Liver (tissue), 9 donors: Measurements from ENCODE around the gene EBF4. TPM values are rescaled to one million over a fixed set of nuclear protein-coding genes. Genes with fewer than 3 reads are reported as not detected.

Experiments
- DNase-seq: peaks from one replicate; pipeline ENCODE4 v3.0.0-alpha.2; 2017; ENCODE audit warnings: low spot score
- H3K27ac ChIP-seq, 2 donors: one replicate each; pipeline ENCODE4 v1.7.0; 2013; ENCODE audit warnings: inconsistent platforms in 2 of 2, low read length in 2 of 2, control low read depth in 1 of 2, low read depth in 1 of 2, mild to moderate bottlenecking in 1 of 2
- H3K27me3 ChIP-seq, 4 donors: one replicate each; pipeline versions ENCODE4 v1.6.1 to v1.7.0; 2013; ENCODE audit warnings: low read length in 3 of 4, inconsistent platforms in 1 of 4, mild to moderate bottlenecking in 1 of 4, moderate library complexity in 1 of 4; ENCODE audit not compliant: control insufficient read depth in 4 of 4, insufficient read depth in 4 of 4
- H3K36me3 ChIP-seq, 4 donors: one replicate each; pipeline versions ENCODE4 v1.6.1 to v1.7.0; 2013; ENCODE audit warnings: low read length in 3 of 4, mild to moderate bottlenecking in 3 of 4, low read depth in 1 of 4, moderate library complexity in 1 of 4; ENCODE audit not compliant: control insufficient read depth in 4 of 4, insufficient read depth in 3 of 4
- H3K4me1 ChIP-seq, 4 donors: one replicate each; pipeline versions ENCODE4 v1.6.1 to v1.7.0; 2013; ENCODE audit warnings: low read length in 3 of 4, mild to moderate bottlenecking in 3 of 4, moderate library complexity in 1 of 4; ENCODE audit not compliant: control insufficient read depth in 4 of 4, insufficient read depth in 4 of 4
- H3K4me3 ChIP-seq, 3 donors: one replicate each; pipeline versions ENCODE4 v1.6.1 to v1.7.0; 2013; ENCODE audit warnings: low read length in 3 of 3, control low read depth in 1 of 3, low read depth in 1 of 3, mild to moderate bottlenecking in 1 of 3
- H3K9ac ChIP-seq, 2 donors: one replicate each; pipeline ENCODE4 v1.7.0; 2013; ENCODE audit warnings: low read length in 2 of 2, mild to moderate bottlenecking in 2 of 2, moderate library complexity in 2 of 2, control low read depth in 1 of 2, low read depth in 1 of 2
- H3K9me3 ChIP-seq, 4 donors: one replicate each; pipeline versions ENCODE4 v1.6.1 to v1.7.0; 2013; ENCODE audit warnings: low read length in 3 of 4; ENCODE audit not compliant: control insufficient read depth in 4 of 4
- EGR1 ChIP-seq, 2 donors: IDR thresholded peaks; 2 replicates each; pipeline ENCODE4 v1.6.1; 2016 to 2018; ENCODE audit warnings: antibody characterized with exemption in 2 of 2, low read depth in 2 of 2
- FOXA1 ChIP-seq: IDR thresholded peaks from 2 replicates; pipeline ENCODE4 v1.6.1; 2016; ENCODE audit warnings: antibody characterized with exemption
- FOXA2 ChIP-seq: IDR thresholded peaks from 2 replicates; pipeline ENCODE4 v1.6.1; 2016; ENCODE audit warnings: antibody characterized with exemption
- GABPA ChIP-seq, 2 donors: IDR thresholded peaks in 1 of 2; conservative IDR thresholded peaks in 1 of 2; 2 replicates each; pipeline ENCODE4 v1.6.1; 2016; ENCODE audit warnings: antibody characterized with exemption in 2 of 2, mild to moderate bottlenecking in 1 of 2, moderate library complexity in 1 of 2
- HNF4A ChIP-seq, 2 donors: conservative IDR thresholded peaks; 2 replicates each; pipeline ENCODE4 v1.6.1; 2016; ENCODE audit warnings: antibody characterized with exemption in 2 of 2, mild to moderate bottlenecking in 2 of 2
- HNF4G ChIP-seq: IDR thresholded peaks from 2 replicates; pipeline ENCODE4 v1.6.1; 2016; ENCODE audit warnings: antibody characterized with exemption
- JUND ChIP-seq, 2 donors: IDR thresholded peaks; 2 replicates each; pipeline ENCODE4 v1.6.1; 2016; ENCODE audit warnings: antibody characterized with exemption in 2 of 2
- NR2F2 ChIP-seq: IDR thresholded peaks from 2 replicates; pipeline ENCODE4 v1.6.1; 2016; ENCODE audit warnings: antibody characterized with exemption
- RAD21 ChIP-seq, 2 donors: IDR thresholded peaks; 2 replicates each; pipeline ENCODE4 v1.6.1; 2016; ENCODE audit warnings: antibody characterized with exemption in 2 of 2, mild to moderate bottlenecking in 2 of 2
- RXRA ChIP-seq, 2 donors: IDR thresholded peaks; 2 replicates each; pipeline ENCODE4 v1.6.1; 2017 to 2018; ENCODE audit warnings: antibody characterized with exemption in 2 of 2, mild to moderate bottlenecking in 1 of 2
- SP1 ChIP-seq: IDR thresholded peaks from 2 replicates; pipeline ENCODE4 v1.6.1; 2018; ENCODE audit warnings: antibody characterized with exemption, mild to moderate bottlenecking
- TAF1 ChIP-seq: conservative IDR thresholded peaks from 2 replicates; pipeline ENCODE4 v1.6.1; 2016; ENCODE audit warnings: antibody characterized with exemption, mild to moderate bottlenecking
- YY1 ChIP-seq: IDR thresholded peaks from 2 replicates; pipeline ENCODE4 v1.6.1; 2016; ENCODE audit warnings: antibody characterized with exemption, mild to moderate bottlenecking
- WGBS: extraction: QIAGEN DNeasy Blood & Tissue Kit; methylation state at CpG from one replicate; pipeline ENCODE4 v1.1.7; 2013; 5-methylcytosine and 5-hydroxymethylcytosine counted together
- polyA plus RNA-seq, 2 donors: library from polyadenylated mRNA; stranded (reverse) in 1 of 2; unstranded in 1 of 2; fragments of 200-250 nt in 1 of 2; fragments of >200 nt in 1 of 2; fragmentation: Nextera tagmentation in 1 of 2; extraction: Ambion mirVana in 1 of 2; gene quantifications; one replicate each; pipeline versions ENCODE4 v1.2.1 to v1.2.3, GENCODE V29; 2013 to 2015
- total RNA-seq, 2 donors: library from RNA; depleted of rRNA; stranded (reverse); fragments of >200 nt; gene quantifications; one replicate each; pipeline ENCODE4 v1.2.3, GENCODE V29; 2014
- TF ChIP-seq, protein P1 (sequence below): IDR thresholded peaks from 2 replicates; pipeline ENCODE4 v1.6.1; 2016; ENCODE audit warnings: antibody characterized with exemption
- TF ChIP-seq, protein P2 (sequence below): IDR thresholded peaks from 2 replicates; pipeline ENCODE4 v1.6.1; 2016; ENCODE audit warnings: antibody characterized with exemption, mild to moderate bottlenecking
- TF ChIP-seq, protein P3 (sequence below): fragments of 150-350 bp; IDR thresholded peaks from 2 replicates; pipeline ENCODE4 v1.5.1; 2017; ENCODE audit warnings: improper control_type of control experiment, low read depth, low read length; ENCODE audit not compliant: missing input control
- TF ChIP-seq, protein P4 (sequence below): IDR thresholded peaks from 2 replicates; pipeline ENCODE4 v1.6.1; 2016; ENCODE audit warnings: antibody characterized with exemption
- TF ChIP-seq, protein P5 (sequence below): IDR thresholded peaks from 2 replicates; pipeline ENCODE4 v1.6.1; 2016; ENCODE audit warnings: antibody characterized with exemption
- donor health status: healthy.
- donor health status: healthy.
- donor health status: healthy.
- donor health status: healthy.
- donor health status: healthy.

EBF4 gene
- total and polyA plus RNA-seq, 4 donors = 2.3 to 4.0 (median 2.9) TPM

DNA sequence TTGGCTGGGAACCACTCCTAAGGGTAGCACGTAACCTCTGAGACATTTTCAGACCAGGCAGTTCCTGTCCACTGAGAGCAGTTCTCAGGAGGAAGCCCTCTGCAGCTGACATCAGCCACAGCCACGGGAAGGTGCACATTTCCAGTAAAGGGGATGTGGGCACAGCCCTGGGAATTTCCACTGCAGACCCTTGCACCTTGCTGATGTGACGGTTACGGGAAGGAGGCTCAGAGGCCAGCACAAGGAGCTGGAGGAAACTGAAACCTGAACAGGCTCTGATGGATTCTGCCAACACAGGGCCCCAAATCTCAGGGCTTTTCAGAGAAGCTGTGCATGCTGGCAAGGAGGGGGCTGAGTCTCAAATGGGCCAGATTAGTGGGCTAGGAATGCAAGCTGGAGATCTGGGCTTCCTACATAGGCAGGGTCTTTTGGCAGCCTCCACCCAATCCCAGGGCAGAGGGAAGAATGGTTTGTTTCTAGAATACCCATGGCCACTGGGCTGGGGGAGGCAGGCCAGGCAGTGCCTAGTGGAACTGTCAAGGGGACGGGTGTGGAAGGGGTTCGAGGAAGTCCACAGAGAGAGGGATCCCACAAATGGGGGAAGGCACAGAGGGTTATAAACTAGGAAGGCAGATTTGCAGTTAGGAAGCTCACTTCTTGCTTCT, 14.2 kb downstream of the EBF4 start:
- no peak for TF ChIP-seq FOXA2
- TF ChIP-seq, protein P1, sequence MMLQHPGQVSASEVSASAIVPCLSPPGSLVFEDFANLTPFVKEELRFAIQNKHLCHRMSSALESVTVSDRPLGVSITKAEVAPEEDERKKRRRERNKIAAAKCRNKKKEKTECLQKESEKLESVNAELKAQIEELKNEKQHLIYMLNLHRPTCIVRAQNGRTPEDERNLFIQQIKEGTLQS = no peak
- no peak for DNase-seq
- peaks cover 0 to 5% (median 0%) of the 10 kb centered on the region in 4 donors for H3K27me3 ChIP-seq
- no peaks in the 10 kb centered on the region for H3K36me3 ChIP-seq
- H3K27ac ChIP-seq = no peak overlapping the region
- H3K9ac ChIP-seq = no peak overlapping the region
- no peaks in the 10 kb centered on the region for H3K4me1 ChIP-seq
- H3K4me3 ChIP-seq = no peak overlapping the region
- H3K9me3 ChIP-seq = no peaks in the 10 kb centered on the region
- 63% methylated on average over 6 of the region's 6 CpGs for WGBS

DNA sequence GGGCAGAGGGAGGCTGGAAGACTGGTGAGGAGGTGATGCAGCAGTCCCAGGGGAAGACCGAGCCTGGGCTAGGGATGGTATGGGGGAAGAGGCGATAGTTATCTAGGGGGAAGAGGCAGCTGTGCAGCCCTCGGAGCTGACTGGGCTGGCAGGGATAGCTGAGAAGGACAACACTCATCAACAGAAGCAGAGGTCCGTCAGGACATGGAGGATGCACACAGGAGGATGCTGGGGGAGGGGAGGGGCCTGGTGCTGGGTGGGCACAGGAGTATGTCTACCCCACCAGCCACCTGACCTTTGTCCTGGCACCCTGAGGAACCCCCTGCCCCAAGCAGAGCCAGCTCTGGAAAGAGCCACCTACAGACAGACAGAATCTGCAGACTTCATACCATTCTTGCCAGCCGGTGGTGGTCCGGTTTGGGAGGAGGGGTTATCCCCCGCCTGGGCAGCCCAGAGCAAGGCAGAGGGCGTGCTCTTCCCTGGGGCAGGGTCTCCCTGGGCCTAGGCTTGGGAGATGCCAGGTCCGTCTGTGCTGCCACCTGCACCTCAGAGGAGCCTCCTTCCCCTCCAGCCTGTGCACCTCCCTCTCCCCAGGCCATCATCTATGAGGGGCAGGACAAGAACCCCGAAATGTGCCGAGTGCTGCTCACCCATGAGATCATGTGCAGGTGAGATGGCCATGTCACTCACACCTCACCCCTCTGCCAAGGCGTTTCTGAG, 14.9 kb downstream of the EBF4 start:
- Histone ChIP-seq H3K27ac (no peak overlapping the region), H3K27me3 (peaks cover 0 to 8% (median 0%) of the 10 kb centered on the region in 4 donors), H3K4me1 (no peaks in the 10 kb centered on the region), H3K4me3 (no peak overlapping the region), H3K9ac (no peak overlapping the region), H3K36me3 (no peaks in the 10 kb centered on the region), H3K9me3 (no peaks in the 10 kb centered on the region)
- WGBS = 81% methylated on average over 12 of the region's 12 CpGs
- DNase-seq = no peak
- TF ChIP-seq, protein P2, sequence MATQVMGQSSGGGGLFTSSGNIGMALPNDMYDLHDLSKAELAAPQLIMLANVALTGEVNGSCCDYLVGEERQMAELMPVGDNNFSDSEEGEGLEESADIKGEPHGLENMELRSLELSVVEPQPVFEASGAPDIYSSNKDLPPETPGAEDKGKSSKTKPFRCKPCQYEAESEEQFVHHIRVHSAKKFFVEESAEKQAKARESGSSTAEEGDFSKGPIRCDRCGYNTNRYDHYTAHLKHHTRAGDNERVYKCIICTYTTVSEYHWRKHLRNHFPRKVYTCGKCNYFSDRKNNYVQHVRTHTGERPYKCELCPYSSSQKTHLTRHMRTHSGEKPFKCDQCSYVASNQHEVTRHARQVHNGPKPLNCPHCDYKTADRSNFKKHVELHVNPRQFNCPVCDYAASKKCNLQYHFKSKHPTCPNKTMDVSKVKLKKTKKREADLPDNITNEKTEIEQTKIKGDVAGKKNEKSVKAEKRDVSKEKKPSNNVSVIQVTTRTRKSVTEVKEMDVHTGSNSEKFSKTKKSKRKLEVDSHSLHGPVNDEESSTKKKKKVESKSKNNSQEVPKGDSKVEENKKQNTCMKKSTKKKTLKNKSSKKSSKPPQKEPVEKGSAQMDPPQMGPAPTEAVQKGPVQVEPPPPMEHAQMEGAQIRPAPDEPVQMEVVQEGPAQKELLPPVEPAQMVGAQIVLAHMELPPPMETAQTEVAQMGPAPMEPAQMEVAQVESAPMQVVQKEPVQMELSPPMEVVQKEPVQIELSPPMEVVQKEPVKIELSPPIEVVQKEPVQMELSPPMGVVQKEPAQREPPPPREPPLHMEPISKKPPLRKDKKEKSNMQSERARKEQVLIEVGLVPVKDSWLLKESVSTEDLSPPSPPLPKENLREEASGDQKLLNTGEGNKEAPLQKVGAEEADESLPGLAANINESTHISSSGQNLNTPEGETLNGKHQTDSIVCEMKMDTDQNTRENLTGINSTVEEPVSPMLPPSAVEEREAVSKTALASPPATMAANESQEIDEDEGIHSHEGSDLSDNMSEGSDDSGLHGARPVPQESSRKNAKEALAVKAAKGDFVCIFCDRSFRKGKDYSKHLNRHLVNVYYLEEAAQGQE = no peak
- no peak for TF ChIP-seq YY1
- no peak for TF ChIP-seq HNF4G
- TF ChIP-seq EGR1 (IDR thresholded peaks at IDR 0.05; ENCODE audit: low read depth in 2 of 2) = no peak
- TF ChIP-seq, protein P3, sequence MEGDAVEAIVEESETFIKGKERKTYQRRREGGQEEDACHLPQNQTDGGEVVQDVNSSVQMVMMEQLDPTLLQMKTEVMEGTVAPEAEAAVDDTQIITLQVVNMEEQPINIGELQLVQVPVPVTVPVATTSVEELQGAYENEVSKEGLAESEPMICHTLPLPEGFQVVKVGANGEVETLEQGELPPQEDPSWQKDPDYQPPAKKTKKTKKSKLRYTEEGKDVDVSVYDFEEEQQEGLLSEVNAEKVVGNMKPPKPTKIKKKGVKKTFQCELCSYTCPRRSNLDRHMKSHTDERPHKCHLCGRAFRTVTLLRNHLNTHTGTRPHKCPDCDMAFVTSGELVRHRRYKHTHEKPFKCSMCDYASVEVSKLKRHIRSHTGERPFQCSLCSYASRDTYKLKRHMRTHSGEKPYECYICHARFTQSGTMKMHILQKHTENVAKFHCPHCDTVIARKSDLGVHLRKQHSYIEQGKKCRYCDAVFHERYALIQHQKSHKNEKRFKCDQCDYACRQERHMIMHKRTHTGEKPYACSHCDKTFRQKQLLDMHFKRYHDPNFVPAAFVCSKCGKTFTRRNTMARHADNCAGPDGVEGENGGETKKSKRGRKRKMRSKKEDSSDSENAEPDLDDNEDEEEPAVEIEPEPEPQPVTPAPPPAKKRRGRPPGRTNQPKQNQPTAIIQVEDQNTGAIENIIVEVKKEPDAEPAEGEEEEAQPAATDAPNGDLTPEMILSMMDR = no peak
- no peak for TF ChIP-seq RXRA (IDR thresholded peaks at IDR 0.05)
- TF ChIP-seq TAF1 = no peak
- TF ChIP-seq, protein P1 = no peak
- no peak for TF ChIP-seq RAD21 (IDR thresholded peaks at IDR 0.05)
- TF ChIP-seq, protein P4, sequence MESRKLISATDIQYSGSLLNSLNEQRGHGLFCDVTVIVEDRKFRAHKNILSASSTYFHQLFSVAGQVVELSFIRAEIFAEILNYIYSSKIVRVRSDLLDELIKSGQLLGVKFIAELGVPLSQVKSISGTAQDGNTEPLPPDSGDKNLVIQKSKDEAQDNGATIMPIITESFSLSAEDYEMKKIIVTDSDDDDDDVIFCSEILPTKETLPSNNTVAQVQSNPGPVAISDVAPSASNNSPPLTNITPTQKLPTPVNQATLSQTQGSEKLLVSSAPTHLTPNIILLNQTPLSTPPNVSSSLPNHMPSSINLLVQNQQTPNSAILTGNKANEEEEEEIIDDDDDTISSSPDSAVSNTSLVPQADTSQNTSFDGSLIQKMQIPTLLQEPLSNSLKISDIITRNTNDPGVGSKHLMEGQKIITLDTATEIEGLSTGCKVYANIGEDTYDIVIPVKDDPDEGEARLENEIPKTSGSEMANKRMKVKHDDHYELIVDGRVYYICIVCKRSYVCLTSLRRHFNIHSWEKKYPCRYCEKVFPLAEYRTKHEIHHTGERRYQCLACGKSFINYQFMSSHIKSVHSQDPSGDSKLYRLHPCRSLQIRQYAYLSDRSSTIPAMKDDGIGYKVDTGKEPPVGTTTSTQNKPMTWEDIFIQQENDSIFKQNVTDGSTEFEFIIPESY = no peak
- no peak for TF ChIP-seq NR2F2
- no peak for TF ChIP-seq HNF4A (conservative IDR thresholded peaks at IDR 0.05)
- TF ChIP-seq, protein P5, sequence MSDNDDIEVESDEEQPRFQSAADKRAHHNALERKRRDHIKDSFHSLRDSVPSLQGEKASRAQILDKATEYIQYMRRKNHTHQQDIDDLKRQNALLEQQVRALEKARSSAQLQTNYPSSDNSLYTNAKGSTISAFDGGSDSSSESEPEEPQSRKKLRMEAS = no peak
- no peak for TF ChIP-seq SP1
- no peak for TF ChIP-seq JUND (IDR thresholded peaks at IDR 0.05)
- no peak for TF ChIP-seq FOXA1
- TF ChIP-seq GABPA (IDR thresholded peaks at IDR 0.05 in 1 of 2, conservative IDR thresholded peaks at IDR 0.05 in 1 of 2) = no peak
- TF ChIP-seq FOXA2 = no peak
